SK-N-SH treated with all-trans-retinoic acid at 6 μM for 48 hours (cell line): ENCODE data around the gene TRIM71.

Experiments
- ATAC-seq: fragments of 200-7000 bp; cut with Tn5 transposase; 3 replicates; pipeline ENCODE4 v1.9.1; 2020; ENCODE audit warnings: mild to moderate bottlenecking, moderate library complexity
- ARNTL ChIP-seq: fragments of 450-650 bp; formaldehyde crosslinking; IDR thresholded peaks from 2 replicates; pipeline ENCODE4 v1.5.0; 2020; ENCODE audit warnings: low read depth, mild to moderate bottlenecking, moderate library complexity, borderline replicate concordance
- BACH2 ChIP-seq: fragments of 250-450 bp; sonication (Bioruptor Pico); IDR thresholded peaks from 2 replicates; pipeline ENCODE4 v1.9.0; 2021; ENCODE audit warnings: mild to moderate bottlenecking, borderline replicate concordance
- CREB5 ChIP-seq: fragments of 250-450 bp; sonication (Bioruptor Pico); IDR thresholded peaks from 2 replicates; pipeline ENCODE4 v1.5.1; 2020; ENCODE audit warnings: low read depth, mild to moderate bottlenecking, moderate library complexity
- CSDC2 ChIP-seq: fragments of 250-450 bp; sonication (Bioruptor Pico); IDR thresholded peaks from 2 replicates; pipeline ENCODE4 v1.5.0; 2020; ENCODE audit warnings: mild to moderate bottlenecking, moderate library complexity
- CSRNP3 ChIP-seq: fragments of 250-450 bp; sonication (Bioruptor Pico); IDR thresholded peaks from 2 replicates; pipeline ENCODE4 v1.5.1; 2021; ENCODE audit warnings: mild to moderate bottlenecking, moderate library complexity
- ESRRG ChIP-seq: fragments of 250-450 bp; sonication (Bioruptor Pico); IDR thresholded peaks from 2 replicates; pipeline ENCODE4 v1.6.1; 2021; ENCODE audit warnings: mild to moderate bottlenecking
- GLIS3 ChIP-seq: fragments of 250-450 bp; sonication (Bioruptor Pico); IDR thresholded peaks from 2 replicates; pipeline ENCODE4 v1.5.0; 2020; ENCODE audit warnings: mild to moderate bottlenecking, moderate library complexity
- ISL1 ChIP-seq: fragments of 250-450 bp; sonication (Bioruptor Pico); IDR thresholded peaks from 2 replicates; pipeline ENCODE4 v2.1.2; 2022; ENCODE audit warnings: mild to moderate bottlenecking, moderate library complexity
- OSR1 ChIP-seq: fragments of 250-450 bp; sonication (Bioruptor Pico); IDR thresholded peaks from 2 replicates; pipeline ENCODE4 v1.8.0; 2022; ENCODE audit warnings: moderate library complexity, mild to moderate bottlenecking, inconsistent platforms
- PATZ1 ChIP-seq: fragments of 250-450 bp; sonication (Bioruptor Pico); IDR thresholded peaks from 2 replicates; pipeline ENCODE4 v1.8.0; 2020; ENCODE audit warnings: mild to moderate bottlenecking, moderate library complexity, borderline replicate concordance
- POU6F1 ChIP-seq: fragments of 250-450 bp; sonication (Bioruptor Pico); IDR thresholded peaks from 2 replicates; pipeline ENCODE4 v1.8.0; 2021; ENCODE audit warnings: low read depth, mild to moderate bottlenecking, moderate library complexity, borderline replicate concordance
- PPARA ChIP-seq: fragments of 250-450 bp; sonication (Bioruptor Pico); IDR thresholded peaks from 2 replicates; pipeline ENCODE4 v1.5.0; 2020; ENCODE audit warnings: mild to moderate bottlenecking, borderline replicate concordance
- RARB ChIP-seq: fragments of 250-450 bp; sonication (Bioruptor Pico); IDR thresholded peaks from 2 replicates; pipeline ENCODE4 v1.8.0; 2021; ENCODE audit warnings: mild to moderate bottlenecking, moderate library complexity
- SNAI2 ChIP-seq: fragments of 250-450 bp; sonication (Bioruptor Pico); IDR thresholded peaks from 2 replicates; pipeline ENCODE4 v1.5.0; 2020; ENCODE audit warnings: mild to moderate bottlenecking, moderate library complexity
- TCF4 ChIP-seq: fragments of 250-450 bp; sonication (Bioruptor Pico); IDR thresholded peaks from 2 replicates; pipeline ENCODE4 v1.8.0; 2021; ENCODE audit warnings: mild to moderate bottlenecking, moderate library complexity, borderline replicate concordance
- TOX ChIP-seq: fragments of 250-450 bp; sonication (Bioruptor Pico); IDR thresholded peaks from 2 replicates; pipeline ENCODE4 v1.8.0; 2021; ENCODE audit warnings: mild to moderate bottlenecking, moderate library complexity, borderline replicate concordance
- ZC3H10 ChIP-seq: fragments of 250-450 bp; sonication (Bioruptor Pico); IDR thresholded peaks from 2 replicates; pipeline ENCODE4 v1.5.1; 2021; ENCODE audit warnings: mild to moderate bottlenecking, moderate library complexity
- ZFP3 ChIP-seq: fragments of 250-450 bp; sonication (Bioruptor Pico); IDR thresholded peaks from 2 replicates; pipeline ENCODE4 v1.5.0; 2020; ENCODE audit warnings: mild to moderate bottlenecking, moderate library complexity
- ZFP30 ChIP-seq: fragments of 450-650 bp; formaldehyde crosslinking; IDR thresholded peaks from 2 replicates; pipeline ENCODE4 v1.5.0; 2022; ENCODE audit warnings: mild to moderate bottlenecking, moderate library complexity
- ZNF565 ChIP-seq: fragments of 450-650 bp; formaldehyde crosslinking; conservative IDR thresholded peaks from 2 replicates; pipeline ENCODE4 v1.5.0; 2020; ENCODE audit warnings: low read depth, mild to moderate bottlenecking, moderate library complexity
- ZNF70 ChIP-seq: fragments of 450-650 bp; formaldehyde crosslinking; IDR thresholded peaks from 2 replicates; pipeline ENCODE4 v1.5.0; 2020; ENCODE audit warnings: mild to moderate bottlenecking, moderate library complexity
- ZNF8 ChIP-seq: fragments of 450-650 bp; formaldehyde crosslinking; IDR thresholded peaks from 2 replicates; pipeline ENCODE4 v1.5.0; 2020; ENCODE audit warnings: mild to moderate bottlenecking, moderate library complexity

Gene TRIM71

GRCh38 chr3:32888739-32889138 lies 70.9 kb downstream of the TRIM71 start (continued):
- TF ChIP-seq CSRNP3 (CRISPR knock-in tag) = no peak

- no peak for ATAC-seq
- TF ChIP-seq ZNF8 (CRISPR knock-in tag) (no peak), ZC3H10 (no peak), TOX (no peak), TCF4 (CRISPR knock-in tag) (no peak), BACH2 (CRISPR knock-in tag) (no peak), ZNF565 (CRISPR knock-in tag) (no peak), ZFP3 (no peak), ISL1 (CRISPR knock-in tag) (no peak), ZFP30 (CRISPR knock-in tag) (no peak), OSR1 (no peak), RARB (no peak)
Measured at GRCh38 chr3:32890420-32891276, 72.9 kb downstream of the TRIM71 start.

GRCh38 chr3:32891365-32891764 lies 73.6 kb downstream of the TRIM71 start:
- TF ChIP-seq ZFP3 = no peak
- TF ChIP-seq SNAI2 (CRISPR knock-in tag) = no peak
- TF ChIP-seq OSR1 = no peak
- no peak for TF ChIP-seq ZNF70 (CRISPR knock-in tag)
- TF ChIP-seq PPARA (CRISPR knock-in tag) = no peak
- no peak for TF ChIP-seq TCF4 (CRISPR knock-in tag)
- TF ChIP-seq GLIS3 (CRISPR knock-in tag) = no peak
- TF ChIP-seq ZFP30 (CRISPR knock-in tag) = no peak
- no peak for TF ChIP-seq ZNF565 (CRISPR knock-in tag)
- TF ChIP-seq BACH2 (CRISPR knock-in tag) = no peak
- TF ChIP-seq PATZ1 (CRISPR knock-in tag) = no peak
- no peak for TF ChIP-seq ZC3H10
- TF ChIP-seq CSDC2 (CRISPR knock-in tag) = no peak
- TF ChIP-seq POU6F1 = no peak
- no peak for TF ChIP-seq ARNTL (CRISPR knock-in tag)
- no peak for TF ChIP-seq ZNF8 (CRISPR knock-in tag)
- no peak for TF ChIP-seq CSRNP3 (CRISPR knock-in tag)
- no peak for TF ChIP-seq TOX
- TF ChIP-seq RARB = no peak
- no peak for ATAC-seq

- ATAC-seq = no peak
- TF ChIP-seq CREB5 (CRISPR knock-in tag) (no peak), POU6F1 (no peak), ISL1 (CRISPR knock-in tag) (no peak), ZNF8 (CRISPR knock-in tag) (no peak), ESRRG (CRISPR knock-in tag) (no peak), RARB (no peak), ZNF70 (CRISPR knock-in tag) (no peak), ZFP3 (no peak), ZNF565 (CRISPR knock-in tag) (no peak), ZC3H10 (no peak)
Measured at GRCh38 chr3:32892625-32893598, 75.1 kb downstream of the TRIM71 start.
